H1 (cell line): ENCODE measurements around the gene KTI12. TPM values are rescaled to one million over a fixed set of nuclear protein-coding genes. Genes with fewer than 3 reads are reported as not detected.

Experiments used
- CTCF ChIA-PET: fragments of 300-600 bp; sonication (Branson Sonifier 250); formaldehyde crosslinking; loops from one replicate; lab custom pipeline; 2021; ENCODE audit not compliant: partially characterized antibody; lab: Charles Lee
- POLR2A ChIA-PET: fragments of 300-600 bp; sonication (Branson Sonifier 250); formaldehyde crosslinking; loops from one replicate; lab custom pipeline; 2021; ENCODE audit warnings: inconsistent platforms; ENCODE audit not compliant: partially characterized antibody; lab: Charles Lee
- DNase-seq, 2 experiments: peaks; one replicate each; pipeline versions ENCODE4 v3.0.0 to v3.0.0-alpha.2; 2010 to 2022; ENCODE audit warnings: low spot score in 2 of 2, low read depth in 1 of 2, mixed read lengths in 1 of 2
- FAIRE-seq: peaks from 2 replicates; lab custom pipeline; 2011; peaks lifted over from hg19 to GRCh38; lab: Jason Lieb, UNC
- H2AFZ ChIP-seq: 2 replicates; pipeline ENCODE4 v1.8.1; 2012; ENCODE audit warnings: low read length, inconsistent platforms
- H2AK5ac ChIP-seq: 2 replicates; pipeline ENCODE4 v1.6.1; 2013; ENCODE audit warnings: low read depth, low read length
- H2BK120ac ChIP-seq: replicated peaks from 2 replicates; pipeline ENCODE3; 2013; ENCODE audit warnings: low read depth, low read length, inconsistent platforms
- H2BK12ac ChIP-seq: 2 replicates; pipeline ENCODE4 v1.6.1; 2013; ENCODE audit warnings: low read depth, low read length
- H2BK15ac ChIP-seq: 2 replicates; pipeline ENCODE4 v1.6.1; 2013; ENCODE audit warnings: low read length
- H2BK20ac ChIP-seq: 2 replicates; pipeline ENCODE4 v1.6.1; 2013; ENCODE audit warnings: low read length
- H2BK5ac ChIP-seq: 2 replicates; pipeline ENCODE4 v1.6.1; 2013; ENCODE audit warnings: low read depth, low read length
- H3K14ac ChIP-seq: 2 replicates; pipeline ENCODE4 v1.6.1; 2013; ENCODE audit warnings: inconsistent platforms; ENCODE audit not compliant: insufficient read length
- H3K18ac ChIP-seq: 2 replicates; pipeline ENCODE4 v1.6.1; 2013; ENCODE audit warnings: low read length; ENCODE audit errors: extremely low read depth
- H3K23ac ChIP-seq: 2 replicates; pipeline ENCODE4 v1.6.1; 2013; ENCODE audit warnings: inconsistent platforms; ENCODE audit not compliant: insufficient read length
- H3K23me2 ChIP-seq: 2 replicates; pipeline ENCODE4 v1.6.1; 2013; ENCODE audit warnings: low read depth, low read length
- H3K27ac ChIP-seq: 2 replicates; pipeline ENCODE4 v1.6.1; 2011; ENCODE audit warnings: low read depth, low read length, inconsistent platforms
- H3K27me3 ChIP-seq, 4 experiments: replicated peaks in 1 of 4; 1 replicate in 1 of 4; 2 replicates in 3 of 4; pipeline versions ENCODE4 v1.6.1 to v1.8.1; 2011 to 2013; ENCODE audit warnings: low read length in 3 of 4, mild to moderate bottlenecking in 3 of 4, inconsistent platforms in 2 of 4, mixed read lengths in 2 of 4, moderate library complexity in 1 of 4; ENCODE audit not compliant: control insufficient read depth in 3 of 4, insufficient read depth in 3 of 4; ENCODE audit errors: extremely low read depth in 1 of 4
- H3K36me3 ChIP-seq, 4 experiments: 2 replicates each; pipeline versions ENCODE4 v1.6.1 to v1.8.1; 2011 to 2013; ENCODE audit warnings: mild to moderate bottlenecking in 4 of 4, low read length in 3 of 4, moderate library complexity in 2 of 4, control low read depth in 1 of 4, inconsistent platforms in 1 of 4; ENCODE audit not compliant: insufficient read depth in 4 of 4, control insufficient read depth in 2 of 4
- H3K4ac ChIP-seq: replicated peaks from 2 replicates; pipeline ENCODE3; 2013; ENCODE audit warnings: low read length, low read depth, mixed read lengths, inconsistent platforms; ENCODE audit not compliant: insufficient read length
- H3K4me1 ChIP-seq, 4 experiments: replicated peaks in 1 of 4; 1 replicate in 1 of 4; 2 replicates in 3 of 4; pipeline versions ENCODE4 v1.6.1 to v1.8.1; 2011 to 2013; ENCODE audit warnings: low read length in 3 of 4, inconsistent platforms in 2 of 4, mixed read lengths in 1 of 4; ENCODE audit not compliant: insufficient read depth in 4 of 4, control insufficient read depth in 3 of 4
- H3K4me2 ChIP-seq, 2 experiments: 2 replicates each; pipeline versions ENCODE4 v1.6.1 to v1.8.1; 2011 to 2013; ENCODE audit warnings: low read depth in 2 of 2, low read length in 2 of 2, control low read depth in 1 of 2, inconsistent platforms in 1 of 2, mild to moderate bottlenecking in 1 of 2; ENCODE audit not compliant: insufficient read depth in 1 of 2
- H3K4me3 ChIP-seq, 4 experiments: fragments of 200-600, 300-600 bp in 1 of 4; sonication (generic), shearing (Covaris generic), sonication (Bioruptor Twin) in 1 of 4; 2 replicates each; pipeline versions ENCODE4 v1.5.1 to v1.8.1; 2011 to 2016; ENCODE audit warnings: low read length in 4 of 4, low read depth in 3 of 4, control low read depth in 2 of 4, inconsistent platforms in 2 of 4, mild to moderate bottlenecking in 2 of 4, mixed read lengths in 1 of 4, moderate library complexity in 1 of 4; ENCODE audit not compliant: insufficient read depth in 2 of 4; ENCODE audit errors: extremely low read depth in 1 of 4
- H3K56ac ChIP-seq: replicated peaks from 2 replicates; pipeline ENCODE3; 2013; ENCODE audit warnings: low read depth, mild to moderate bottlenecking, mixed read lengths, low read length, inconsistent platforms; ENCODE audit not compliant: insufficient read length
- H3K79me1 ChIP-seq: 2 replicates; pipeline ENCODE4 v1.6.1; 2013; ENCODE audit warnings: low read depth, low read length, control low read depth
- H3K79me2 ChIP-seq, 2 experiments: 2 replicates each; pipeline versions ENCODE4 v1.6.1 to v1.8.1; 2012 to 2013; ENCODE audit warnings: low read length in 2 of 2, mild to moderate bottlenecking in 2 of 2, inconsistent platforms in 1 of 2; ENCODE audit not compliant: insufficient read depth in 2 of 2, control insufficient read depth in 1 of 2
- H3K9ac ChIP-seq, 4 experiments: replicated peaks in 1 of 4; 1 replicate in 1 of 4; 2 replicates in 3 of 4; pipeline versions ENCODE4 v1.6.1 to v1.8.1; 2011 to 2013; ENCODE audit warnings: low read depth in 3 of 4, low read length in 3 of 4, control low read depth in 2 of 4, mild to moderate bottlenecking in 2 of 4, moderate library complexity in 2 of 4, inconsistent platforms in 1 of 4; ENCODE audit errors: extremely low read depth in 1 of 4
- H3K9me3 ChIP-seq, 2 experiments: 2 replicates each; pipeline versions ENCODE4 v1.6.1 to v1.8.1; 2012 to 2013; ENCODE audit warnings: mild to moderate bottlenecking in 2 of 2, moderate library complexity in 2 of 2, control low read depth in 1 of 2, inconsistent platforms in 1 of 2, low read depth in 1 of 2, low read length in 1 of 2, mixed read lengths in 1 of 2; ENCODE audit not compliant: insufficient read depth in 2 of 2
- H4K20me1 ChIP-seq, 2 experiments: replicated peaks in 1 of 2; 2 replicates each; pipeline versions ENCODE3 to v1.8.1; 2011 to 2013; ENCODE audit warnings: inconsistent platforms in 2 of 2, low read length in 2 of 2, mild to moderate bottlenecking in 1 of 2; ENCODE audit not compliant: insufficient read depth in 2 of 2, control insufficient read depth in 1 of 2
- H4K5ac ChIP-seq: 2 replicates; pipeline ENCODE4 v1.6.1; 2013; ENCODE audit warnings: low read length, low read depth, mixed read lengths, inconsistent platforms; ENCODE audit not compliant: insufficient read length
- H4K8ac ChIP-seq: 2 replicates; pipeline ENCODE4 v1.8.0; 2013; ENCODE audit warnings: mild to moderate bottlenecking, moderate library complexity, low read length, inconsistent platforms; ENCODE audit not compliant: insufficient read depth; ENCODE audit errors: extremely low read depth
- H4K91ac ChIP-seq: replicated peaks from 2 replicates; pipeline ENCODE3; 2013; ENCODE audit warnings: low read length, mixed read lengths, inconsistent platforms; ENCODE audit not compliant: insufficient read length
- ATF2 ChIP-seq: IDR thresholded peaks from 2 replicates; pipeline ENCODE4 v1.6.1; 2012; ENCODE audit warnings: low read length, inconsistent platforms
- CBX5 ChIP-seq: fragments of 300-800, 300-1000 bp; sonication (generic); IDR thresholded peaks from 2 replicates; pipeline ENCODE4 v1.7.1; 2016; ENCODE audit warnings: antibody characterized with exemption, low read length, low read depth
- GABPA ChIP-seq: IDR thresholded peaks from 2 replicates; pipeline ENCODE4 v1.6.1; 2011; ENCODE audit warnings: mild to moderate bottlenecking, low read length, moderate library complexity, borderline replicate concordance; ENCODE audit not compliant: insufficient read depth
- GTF2F1 ChIP-seq: IDR thresholded peaks from 2 replicates; pipeline ENCODE4 v1.6.1; 2012; ENCODE audit warnings: low read depth, low read length, improper control_type of control experiment, borderline replicate concordance
- KDM4A ChIP-seq: IDR thresholded peaks from one replicate; pipeline ENCODE4 v1.7.1; 2012; ENCODE audit warnings: low read depth, mild to moderate bottlenecking, moderate library complexity, low read length, inconsistent platforms; ENCODE audit not compliant: severe bottlenecking
- RBBP5 ChIP-seq: IDR thresholded peaks from 2 replicates; pipeline ENCODE4 v1.7.1; 2012; ENCODE audit warnings: low read depth, mild to moderate bottlenecking, inconsistent platforms, low read length, moderate library complexity, borderline replicate concordance
- SAP30 ChIP-seq: fragments of 300-600 bp; sonication (generic); IDR thresholded peaks from 2 replicates; pipeline ENCODE4 v1.7.1; 2012; ENCODE audit warnings: low read length, moderate library complexity, mild to moderate bottlenecking, inconsistent platforms; ENCODE audit not compliant: insufficient read depth, insufficient replicate concordance
- SIX5 ChIP-seq: IDR thresholded peaks from 2 replicates; pipeline ENCODE4 v1.6.1; 2011; ENCODE audit warnings: mild to moderate bottlenecking, low read depth, low read length
- SUZ12 ChIP-seq: fragments of 200-600 bp; sonication (generic); IDR thresholded peaks from 2 replicates; pipeline ENCODE4 v1.6.1; 2012; ENCODE audit warnings: mild to moderate bottlenecking, inconsistent platforms, low read length, moderate library complexity, mixed read lengths
- TBP ChIP-seq: IDR thresholded peaks from 2 replicates; pipeline ENCODE4 v1.6.1; 2011; ENCODE audit warnings: low read depth, low read length, improper control_type of control experiment
- ZNF274 ChIP-seq: IDR thresholded peaks from 2 replicates; pipeline ENCODE4 v1.7.0; 2012; ENCODE audit warnings: low read length, borderline replicate concordance; ENCODE audit errors: extremely low read depth
- WGBS, 2 experiments: shearing (Covaris generic) in 1 of 2; methylation state at CpG; one replicate each; pipeline versions ENCODE4 v1.1.6 to v1.1.7; 2013 to 2015; ENCODE audit warnings: low lambda C conversion rate in 2 of 2, mixed read lengths in 2 of 2, inconsistent platforms in 1 of 2, low coverage in 1 of 2, missing lambda C conversion rate in 1 of 2; ENCODE audit not compliant: insufficient replicate concordance in 2 of 2, insufficient coverage in 1 of 2, insufficient read length in 1 of 2; ENCODE audit errors: extremely low coverage in 1 of 2, missing lambda C conversion rate in 1 of 2; 5-methylcytosine and 5-hydroxymethylcytosine counted together
- polyA plus RNA-seq, 7 experiments: library from polyadenylated mRNA; depleted of rRNA in 3 of 7; stranded (reverse) in 5 of 7; unstranded in 2 of 7; fragments of >200 nt in 5 of 7; fragments of 200-250 nt in 2 of 7; gene quantifications; 1 replicate in 5 of 7; 2 replicates in 1 of 7; 4 replicates in 1 of 7; pipeline versions ENCODE4 v1.2.1 to v1.2.3, GENCODE V29; 2011 to 2013; ENCODE audit warnings: missing spikeins in 2 of 7, mixed read lengths in 2 of 7
- total RNA-seq: library from RNA; stranded (reverse); fragmentation: NEBNext Ultra II Directional; extraction: Animal tissue kit (Norgen Biotek cat#: 25700); gene quantifications from 2 replicates; pipeline ENCODE4 v1.2.1, GENCODE V29; 2021

KTI12 gene
- total and polyA plus RNA-seq, 2 of the 8 experiments (the other 6 are each of a cell fraction or from before 2014, with no cell fraction given), result 7.5 to 16.2 TPM

- CTCF ChIA-PET, result interaction anchor here (0.6 to 3.7 kb wide), 17 partner anchors 8 to 132 kb away, joined by 3 to 35 read pairs (median 4); partner anchors contain the start of gene RAB3B
- H4K5ac ChIP-seq, result no peak overlapping the region
- no peak overlapping the region for H2BK15ac ChIP-seq
- H3K18ac ChIP-seq, result no peak overlapping the region
- POLR2A ChIA-PET, result interaction anchor here (1.0 to 1.6 kb wide), 5 partner anchors 9 to 102 kb away, joined by 3 to 6 read pairs (median 3); partner anchors contain the start of genes BTF3L4 and TXNDC12
- H3K4ac ChIP-seq, result no peak overlapping the region
- no peaks in the 10 kb centered on the region for H3K79me1 ChIP-seq
- no peaks in the 10 kb centered on the region for H3K36me3 ChIP-seq
- H2BK20ac ChIP-seq, result no peak overlapping the region
- H3K27me3 ChIP-seq, result no peaks in the 10 kb centered on the region; a peak in 1 of 7 replicates
- H3K23ac ChIP-seq, result no peak overlapping the region
- no peak overlapping the region for H2AK5ac ChIP-seq
- H3K4me2 ChIP-seq, result peak overlapping the region in 1 of 2 experiments; percentile 71; a peak in 1 of 4 replicates
- no peak overlapping the region for H2BK120ac ChIP-seq
- no peak overlapping the region for H4K8ac ChIP-seq
- no peak overlapping the region for H3K4me3 ChIP-seq
- H4K20me1 ChIP-seq, result no peaks in the 10 kb centered on the region
- no peak overlapping the region for H3K27ac ChIP-seq
- H3K14ac ChIP-seq, result no peak overlapping the region
- H2BK5ac ChIP-seq, result no peak overlapping the region
- no peak overlapping the region for H2BK12ac ChIP-seq
- H4K91ac ChIP-seq, result no peak overlapping the region
- H3K9me3 ChIP-seq, result no peaks in the 10 kb centered on the region
- WGBS, 2 experiments, result 95% methylated on average over 1 of the region's 1 CpG; no CpG with 5 or more reads in 1 of the 2 experiments
- H3K4me1 ChIP-seq, result peaks cover 4 to 11% (median 10%) of the 10 kb centered on the region in 4 experiments; a peak in 6 of 7 replicates
- no peak overlapping the region for H3K56ac ChIP-seq
- no peak overlapping the region for H3K9ac ChIP-seq
- no peak for FAIRE-seq
- 0 out of 2 replicates have a peak overlapping the region, but pooled peaks have one; percentile 56 for H2AFZ ChIP-seq
- H3K23me2 ChIP-seq, result no peaks in the 10 kb centered on the region
- H3K79me2 ChIP-seq, result no peaks in the 10 kb centered on the region
- DNase-seq, result no peak
- TF ChIP-seq CBX5 (no peak), SIX5 (no peak), KDM4A (no peak), ATF2 (no peak), ZNF274 (no peak), GABPA (no peak), GTF2F1 (no peak), RBBP5 (no peak), SAP30 (no peak), TBP (no peak), SUZ12 (no peak)
These were observed 34.9 kb downstream of the KTI12 start for GRCh38 chr1:51998701-51999100.
